ENCODE measurements around the gene INPP1. TPM values are rescaled to one million over a fixed set of nuclear protein-coding genes. Genes with fewer than 3 reads are reported as not detected.
A peak's percentile ranks its signal among the peaks of the same experiment; 100 is the strongest.

INPP1 gene
- total RNA-seq, 1 donor from 2014 or later: 11.7 TPM

- no peak for DNase-seq (ENCODE audit: low spot score)
- H3K9me3 Mint-ChIP-seq (ENCODE audit: unreplicated experiment): no peaks in the 10 kb centered on the region
- no peak overlapping the region for H3K4me3 Mint-ChIP-seq (ENCODE audit: unreplicated experiment)
- peaks cover 1% of the 10 kb centered on the region for H3K36me3 Mint-ChIP-seq (ENCODE audit: low read depth, unreplicated experiment)
- no peak overlapping the region for H3K27ac Mint-ChIP-seq (ENCODE audit: unreplicated experiment)
- peaks cover 21% of the 10 kb centered on the region for H3K4me1 Mint-ChIP-seq (ENCODE audit: unreplicated experiment)
- no peak for TF ChIP-seq CTCF (IDR thresholded peaks at IDR 0.05; ENCODE audit: unreplicated experiment)
- H3K27me3 Mint-ChIP-seq (ENCODE audit: unreplicated experiment): no peaks in the 10 kb centered on the region
Observed at GRCh38 chr2:190315273-190315672, 28.1 kb upstream of the INPP1 start.

- peaks cover 4% of the 10 kb centered on the region for H3K36me3 Mint-ChIP-seq (ENCODE audit: low read depth, unreplicated experiment)
- H3K9me3 Mint-ChIP-seq (ENCODE audit: unreplicated experiment): no peaks in the 10 kb centered on the region
- H3K27ac Mint-ChIP-seq (ENCODE audit: unreplicated experiment): no peak overlapping the region
- peak overlapping the region; percentile 96 for H3K4me3 Mint-ChIP-seq (ENCODE audit: unreplicated experiment)
- no peaks in the 10 kb centered on the region for H3K27me3 Mint-ChIP-seq (ENCODE audit: unreplicated experiment)
- H3K4me1 Mint-ChIP-seq (ENCODE audit: unreplicated experiment): peaks cover 25% of the 10 kb centered on the region
- no peak for DNase-seq (ENCODE audit: low spot score)
- no peak for TF ChIP-seq CTCF (IDR thresholded peaks at IDR 0.05; ENCODE audit: unreplicated experiment)
Observed at GRCh38 chr2:190318514-190318913, 24.9 kb upstream of the INPP1 start.

- H3K4me1 Mint-ChIP-seq (ENCODE audit: unreplicated experiment): peaks cover 25% of the 10 kb centered on the region
- H3K27me3 Mint-ChIP-seq (ENCODE audit: unreplicated experiment): no peaks in the 10 kb centered on the region
Observed at GRCh38 chr2:190318931-190319554, 24.3 kb upstream of the INPP1 start.

GRCh38 chr2:190319555-190320498 lies 23.6 kb upstream of the INPP1 start, which contains the start of gene HIBCH:
TSS of gene HIBCH (minus strand) at chr2:190319826. CDS start at chr2:190319750, 76 bp downstream.
- Mint-ChIP-seq H3K36me3 (ENCODE audit: low read depth, unreplicated experiment) (peaks cover 4% of the 10 kb centered on the region), H3K4me1 (ENCODE audit: unreplicated experiment) (peaks cover 25% of the 10 kb centered on the region), H3K9me3 (ENCODE audit: unreplicated experiment) (no peaks in the 10 kb centered on the region), H3K4me3 (ENCODE audit: unreplicated experiment) (peak within 1 kb of the TSS; percentile 96), H3K27ac (ENCODE audit: unreplicated experiment) (peak within 1 kb of the TSS; percentile 79), H3K27me3 (ENCODE audit: unreplicated experiment) (no peaks in the 10 kb centered on the region)
- peak; percentile 98 for DNase-seq (ENCODE audit: low spot score)
- TF ChIP-seq CTCF (IDR thresholded peaks at IDR 0.05; ENCODE audit: unreplicated experiment): peak; percentile 29

More at GRCh38 chr2:190318931-190319554, 24.3 kb upstream of the INPP1 start:
- peak overlapping the region; percentile 62 for H3K27ac Mint-ChIP-seq (ENCODE audit: unreplicated experiment)
- H3K36me3 Mint-ChIP-seq (ENCODE audit: low read depth, unreplicated experiment): peaks cover 4% of the 10 kb centered on the region
- TF ChIP-seq CTCF (IDR thresholded peaks at IDR 0.05; ENCODE audit: unreplicated experiment): no peak
- H3K4me3 Mint-ChIP-seq (ENCODE audit: unreplicated experiment): peak overlapping the region; percentile 96
- no peaks in the 10 kb centered on the region for H3K9me3 Mint-ChIP-seq (ENCODE audit: unreplicated experiment)
- DNase-seq (ENCODE audit: low spot score): no peak

Measured in endothelial cell (in vitro differentiated cells).